SKM-1 treated with dmso at 0.1 percent for 144 hours (cell line): ENCODE data around the gene CYGB.
A peak's percentile ranks its signal among the peaks of the same experiment; 100 is the strongest.

Experiments used
- DNase-seq: peaks from one replicate; lab custom pipeline; 2025; ENCODE audit not compliant: unreplicated experiment; lab: John Stamatoyannopoulos, UW

CYGB gene

GRCh38 chr17:76537578-76538280 lies at the start of gene CYGB:
Gene CYGB (minus strand): TSS chr17:76537709. CDS start chr17:76537542, 167 bp downstream.
- DNase-seq: no peak

GRCh38 chr17:76586741-76587487 lies 49.4 kb upstream of the CYGB start:
- no peak for DNase-seq

- peak; percentile 14 for DNase-seq
Measured at GRCh38 chr17:76585649-76586593, 48.4 kb upstream of the CYGB start, which contains the start of gene ST6GALNAC2. Gene ST6GALNAC2 (minus strand): TSS chr17:76585860. CDS start chr17:76585808, 52 bp downstream.

- DNase-seq: no peak
Measured at GRCh38 chr17:76585033-76585648, 47.6 kb upstream of the CYGB start.

- no peak for DNase-seq
Measured at GRCh38 chr17:76584427-76585032, 47.0 kb upstream of the CYGB start.

- no peak for DNase-seq
Measured at GRCh38 chr17:76582660-76583059, 45.2 kb upstream of the CYGB start.

- no peak for DNase-seq
Measured at GRCh38 chr17:76581515-76581914, 44.0 kb upstream of the CYGB start.

GRCh38 chr17:76579281-76579680 lies 41.8 kb upstream of the CYGB start:
- DNase-seq: no peak

GRCh38 chr17:76578376-76578775 lies 40.9 kb upstream of the CYGB start:
- DNase-seq: no peak

GRCh38 chr17:76577876-76578275 lies 40.4 kb upstream of the CYGB start:
- no peak for DNase-seq

GRCh38 chr17:76576189-76576588 lies 38.7 kb upstream of the CYGB start:
- DNase-seq: no peak

GRCh38 chr17:76575570-76575969 lies 38.1 kb upstream of the CYGB start:
- DNase-seq: no peak

GRCh38 chr17:76574166-76574565 lies 36.7 kb upstream of the CYGB start:
- no peak for DNase-seq

- no peak for DNase-seq
Measured at GRCh38 chr17:76573096-76573495, 35.6 kb upstream of the CYGB start.

GRCh38 chr17:76572201-76572910 lies 34.8 kb upstream of the CYGB start:
- no peak for DNase-seq

- no peak for DNase-seq
Measured at GRCh38 chr17:76570877-76571471, 33.5 kb upstream of the CYGB start.

- no peak for DNase-seq
Measured at GRCh38 chr17:76570457-76570856, 32.9 kb upstream of the CYGB start.

- no peak for DNase-seq
Measured at GRCh38 chr17:76569607-76570279, 32.2 kb upstream of the CYGB start.

- DNase-seq: no peak
Measured at GRCh38 chr17:76568811-76569221, 31.3 kb upstream of the CYGB start.
